Activated T-helper 1 cell treated with Interleukin-2 at 50 U/mL for 16 hours (primary cell): ENCODE data around the gene SRC.

ENCODE experiments used
- DNase-seq: peaks from one replicate; pipeline ENCODE4 v3.0.0-alpha.2; 2020; ENCODE audit warnings: low read depth

SRC gene

GRCh38 chr20:37454636-37455385 is 108.9 kb downstream of the SRC start:
- DNase-seq: no peak
